ENCODE data around the gene DLG3.
A peak's percentile ranks its signal among the peaks of the same experiment; 100 is the strongest.

DLG3 gene

DNA sequence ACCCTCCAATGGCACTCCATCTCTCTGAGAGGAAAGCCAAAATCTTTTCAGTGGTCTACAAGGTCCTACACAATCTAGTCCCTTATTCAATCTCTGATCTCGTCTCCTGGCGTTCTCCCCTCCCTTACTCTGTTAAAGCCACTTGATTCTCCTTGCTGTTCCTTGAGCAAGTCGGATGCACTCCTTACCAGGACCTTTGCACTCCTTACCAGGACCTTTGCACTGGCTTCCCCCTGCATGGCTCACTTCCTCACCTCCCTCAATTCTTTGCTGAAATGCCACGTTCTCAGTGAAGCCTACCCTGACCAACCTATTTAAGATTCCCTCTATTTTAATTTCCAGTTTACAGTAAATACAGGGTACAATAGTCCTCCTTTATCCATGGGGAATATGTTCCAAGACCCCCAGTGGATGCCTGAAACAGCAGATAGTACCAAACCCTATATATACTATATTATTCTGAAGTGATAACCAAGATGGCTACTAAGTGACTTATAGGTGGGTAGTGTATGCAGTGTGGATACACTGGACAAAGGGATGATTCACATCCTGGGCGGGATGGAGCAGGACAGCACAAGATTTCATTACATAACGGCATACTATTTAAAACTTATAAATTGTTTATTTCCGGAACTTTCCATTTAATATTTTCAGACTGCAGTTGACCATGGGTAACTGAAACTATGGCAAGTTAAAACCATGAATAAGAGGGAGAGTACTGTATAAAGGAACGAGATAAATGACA, 6.5 kb upstream of the DLG3 start:
- DNase-seq: no peak

DNA sequence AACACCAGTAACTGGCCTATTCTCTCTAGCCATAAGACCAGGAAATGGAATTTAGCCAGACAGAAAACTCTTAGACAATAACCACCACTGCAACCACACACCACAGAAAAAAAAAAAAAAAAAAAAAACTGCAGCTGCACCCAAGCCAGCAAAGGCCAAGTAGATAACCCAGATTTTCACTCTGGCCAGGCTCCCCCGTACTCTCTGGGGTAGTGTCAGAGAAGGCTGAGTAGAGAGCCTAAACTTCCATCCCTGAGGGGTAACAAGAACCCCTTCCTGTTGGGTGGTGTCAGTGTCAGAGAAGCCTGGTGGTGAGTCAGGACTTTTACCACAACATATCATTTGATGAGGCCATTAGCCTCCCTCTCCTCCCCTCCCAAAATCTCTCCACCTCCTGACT, 5.6 kb upstream of the DLG3 start:
- no peak for DNase-seq

GRCh38 chrX:70442224-70442623, 2.4 kb upstream of the DLG3 start:
- DNase-seq: no peak

DNA sequence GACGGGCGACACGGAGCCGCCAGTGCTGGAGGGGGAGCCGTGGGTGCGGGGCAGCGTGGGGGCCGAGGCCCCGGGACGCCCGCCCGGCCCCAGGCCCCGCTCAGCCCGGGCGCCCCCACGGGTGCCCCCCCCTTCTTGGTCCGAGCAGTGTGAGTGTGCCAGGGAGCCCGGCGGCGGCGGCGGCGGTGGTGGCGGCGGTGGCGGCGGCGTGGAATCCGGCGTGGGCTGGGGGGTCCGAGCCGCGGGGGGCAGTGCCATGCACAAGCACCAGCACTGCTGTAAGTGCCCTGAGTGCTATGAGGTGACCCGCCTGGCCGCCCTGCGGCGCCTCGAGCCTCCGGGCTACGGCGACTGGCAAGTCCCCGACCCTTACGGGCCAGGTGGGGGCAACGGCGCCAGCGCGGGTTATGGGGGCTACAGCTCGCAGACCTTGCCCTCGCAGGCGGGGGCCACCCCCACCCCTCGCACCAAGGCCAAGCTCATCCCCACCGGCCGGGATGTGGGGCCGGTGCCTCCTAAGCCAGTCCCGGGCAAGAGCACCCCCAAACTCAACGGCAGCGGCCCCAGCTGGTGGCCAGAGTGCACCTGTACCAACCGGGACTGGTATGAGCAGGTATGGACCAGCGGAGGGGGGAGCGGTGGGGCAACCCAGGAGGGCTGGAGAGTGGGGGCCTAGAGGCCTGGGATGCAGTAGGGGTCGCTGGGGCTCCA, 466 bp downstream of the DLG3 start:
- DNase-seq: no peak

- no peak for DNase-seq
Observed at GRCh38 chrX:70445951-70446350, 1.3 kb downstream of the DLG3 start.

DNA sequence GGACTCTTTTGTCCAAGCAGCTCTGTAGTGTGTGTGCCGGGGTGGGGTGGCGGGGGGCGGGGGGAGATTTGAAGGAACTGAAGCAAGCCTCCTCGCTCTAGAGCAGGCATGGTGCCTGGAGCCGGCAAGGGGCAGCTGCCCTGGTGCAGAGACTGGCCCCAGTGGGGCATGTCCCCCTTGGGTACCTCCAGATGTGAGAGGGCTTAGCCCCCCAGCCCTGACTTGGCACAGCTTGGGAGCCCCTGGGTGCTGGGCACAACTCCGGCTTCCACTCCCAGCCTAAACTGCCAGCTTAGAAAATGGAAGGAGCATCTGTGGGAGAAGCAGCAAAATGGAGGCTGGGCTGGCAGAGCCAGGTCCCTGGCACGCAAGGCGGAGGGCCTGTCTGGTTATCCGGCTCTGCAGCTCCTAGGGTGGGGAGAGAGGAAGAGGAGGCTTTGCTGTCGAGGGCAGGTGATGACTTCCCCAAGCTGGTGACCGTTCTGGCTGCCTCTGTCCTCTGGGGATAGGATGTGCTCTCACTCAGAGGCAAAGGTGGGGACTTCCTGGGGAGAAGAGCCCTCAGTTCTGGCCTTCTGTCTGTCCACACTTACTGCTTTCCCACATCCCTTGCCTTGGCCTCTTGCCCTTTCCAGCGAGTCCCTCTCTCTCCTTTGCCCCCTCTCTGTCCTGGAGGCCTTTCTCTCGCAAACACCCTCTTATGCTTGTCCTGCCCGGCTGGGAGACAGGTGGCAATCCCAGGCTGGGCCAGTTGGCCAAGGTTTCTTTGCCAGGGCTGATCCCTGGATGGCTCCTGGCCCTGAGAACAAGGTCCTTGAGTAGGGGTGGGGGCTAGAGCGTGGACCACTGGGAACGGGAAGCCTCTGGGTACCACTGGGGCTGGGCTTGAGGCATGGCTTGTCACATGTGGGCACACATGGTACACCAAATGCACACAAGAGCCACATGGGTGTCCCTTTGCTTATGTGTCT, 2.0 kb downstream of the DLG3 start:
- DNase-seq: no peak

DNA sequence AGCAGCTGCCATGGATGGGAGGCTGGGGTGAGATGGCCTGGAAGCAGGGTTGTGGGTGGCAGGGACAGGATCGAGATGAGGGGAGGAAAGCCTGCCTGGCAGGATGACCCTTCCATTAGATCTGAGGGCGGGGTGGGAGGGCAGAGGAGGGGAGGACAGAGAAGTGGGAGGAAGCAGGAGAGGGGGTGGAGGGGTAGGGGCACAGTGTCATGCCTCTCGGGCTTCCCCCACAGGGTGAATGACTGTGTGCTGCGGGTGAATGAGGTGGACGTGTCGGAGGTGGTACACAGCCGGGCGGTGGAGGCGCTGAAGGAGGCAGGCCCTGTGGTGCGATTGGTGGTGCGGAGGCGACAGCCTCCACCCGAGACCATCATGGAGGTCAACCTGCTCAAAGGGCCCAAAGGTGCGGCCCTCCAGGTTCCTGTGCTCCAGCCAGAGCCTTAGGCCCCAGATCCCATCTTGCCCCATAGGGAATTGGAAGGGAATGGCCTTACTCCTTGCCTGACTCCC, 4.9 kb downstream of the DLG3 start:
- no peak for DNase-seq

GRCh38 chrX:70452143-70452733, 7.6 kb downstream of the DLG3 start:
- DNase-seq: peak; percentile 64

DNA sequence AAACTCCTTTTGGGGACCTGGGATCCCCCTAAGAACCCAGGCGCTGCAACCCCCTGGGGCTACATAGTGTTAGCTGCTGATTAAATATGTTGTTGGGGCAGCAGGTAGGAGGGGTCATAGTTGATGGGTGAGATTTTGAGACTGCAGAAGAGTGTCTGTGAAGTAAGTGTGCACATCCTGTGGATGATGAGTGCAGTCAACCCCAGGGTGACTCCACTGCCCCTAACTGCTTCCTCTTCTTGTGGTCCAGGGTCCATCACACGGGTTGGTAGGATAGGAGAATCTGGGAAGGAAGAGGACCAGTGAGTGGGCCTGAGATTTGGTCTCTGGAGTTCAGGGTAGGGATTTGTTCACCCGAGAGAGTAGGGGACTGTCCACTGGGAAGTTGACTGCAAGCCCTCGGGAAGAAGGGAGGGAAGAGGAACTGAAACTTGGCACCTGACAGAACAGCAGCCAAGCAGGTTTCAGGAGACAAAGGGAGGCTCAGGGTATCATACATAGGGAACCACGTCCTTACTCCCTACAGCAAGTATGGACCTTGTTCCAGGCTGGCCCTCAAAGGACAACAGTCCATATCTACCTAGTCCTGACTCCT, 8.5 kb downstream of the DLG3 start:
- DNase-seq: no peak

DNA sequence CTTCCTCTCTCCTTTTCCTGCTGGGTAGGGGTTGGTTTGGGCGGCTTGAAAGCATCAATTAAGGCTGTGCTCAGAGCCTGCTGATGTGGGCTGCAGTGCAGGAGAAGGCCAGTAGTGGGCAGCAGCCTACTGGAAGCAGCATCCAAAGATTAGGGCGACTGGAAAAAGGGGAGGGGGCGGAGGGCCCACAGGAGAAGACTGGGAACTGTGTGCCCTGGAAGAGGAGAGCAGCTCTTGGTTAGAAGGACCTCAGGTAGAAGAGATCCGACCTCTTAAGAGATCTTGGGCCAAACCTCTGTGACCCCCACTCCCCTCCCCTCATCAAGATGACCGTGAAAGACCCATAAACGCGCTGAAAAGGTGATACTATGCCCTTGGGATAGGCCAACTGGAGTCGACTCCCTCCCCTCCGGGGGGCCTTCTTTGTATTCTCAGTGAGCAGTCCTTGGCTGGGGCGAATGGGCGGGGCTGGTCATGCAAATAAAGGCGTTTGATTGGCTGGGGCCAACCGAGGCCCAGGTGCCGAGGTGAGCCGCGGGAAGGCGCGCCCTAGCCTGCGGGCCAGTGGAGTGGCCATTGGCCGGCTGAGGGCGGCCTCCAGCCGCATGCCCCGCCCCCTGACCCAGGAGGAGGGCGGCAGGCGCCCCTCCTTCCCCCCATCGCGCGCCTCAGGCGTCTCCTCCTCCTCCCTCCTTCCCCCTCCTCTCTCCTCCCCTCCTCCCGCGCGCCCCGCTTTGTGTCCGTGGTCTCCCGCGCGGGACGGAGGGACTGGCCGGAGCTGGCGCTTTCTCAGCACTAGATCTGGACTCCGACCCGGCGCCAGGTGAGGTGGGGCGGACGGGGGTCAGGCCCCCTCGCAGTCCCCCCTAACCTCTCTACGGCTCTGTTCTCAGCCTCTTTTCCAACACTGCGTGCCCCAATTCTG, 10.1 kb downstream of the DLG3 start:
- DNase-seq: peak; percentile 85

DNA sequence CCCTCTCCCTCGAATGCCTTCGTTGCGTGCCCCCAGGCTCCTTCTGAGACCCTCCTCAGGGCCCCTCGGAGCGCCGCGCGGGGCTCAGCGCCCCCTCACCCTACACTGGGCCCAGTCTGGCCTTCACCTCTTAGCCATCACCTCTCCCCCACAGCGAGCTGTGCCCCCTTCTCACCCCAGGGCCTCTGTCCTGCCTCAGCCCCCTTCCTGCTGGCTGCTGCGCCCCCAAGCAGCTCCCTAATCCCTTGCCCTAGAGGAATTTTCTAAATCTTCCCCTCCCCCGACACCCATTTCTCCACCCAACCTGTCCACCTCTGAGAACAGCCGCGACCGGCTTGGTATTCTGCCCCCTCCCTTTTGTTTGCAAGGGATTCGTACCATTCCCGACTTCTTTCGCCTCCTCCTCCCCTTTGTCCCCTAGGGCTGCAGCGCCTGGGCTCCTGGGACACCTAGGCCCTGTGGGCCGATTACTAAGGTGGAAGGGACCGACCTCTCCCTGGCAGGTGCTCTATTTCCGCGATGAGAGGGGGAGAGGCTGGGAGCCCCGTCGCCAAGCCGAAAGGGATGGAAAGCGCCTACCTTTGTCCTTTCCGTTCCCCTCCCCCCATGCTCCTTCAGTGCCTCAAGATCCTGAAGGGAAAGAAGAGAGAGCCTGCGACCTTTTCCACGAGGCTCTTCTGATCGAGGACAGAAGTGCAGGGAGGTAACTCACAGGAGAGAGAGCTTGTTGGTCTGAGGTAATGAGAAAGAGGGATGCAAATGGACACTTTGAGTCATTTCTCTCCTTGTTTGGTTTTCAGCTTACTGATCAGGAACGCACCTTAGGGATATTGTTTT, 10.9 kb downstream of the DLG3 start:
- no peak for DNase-seq

DNA sequence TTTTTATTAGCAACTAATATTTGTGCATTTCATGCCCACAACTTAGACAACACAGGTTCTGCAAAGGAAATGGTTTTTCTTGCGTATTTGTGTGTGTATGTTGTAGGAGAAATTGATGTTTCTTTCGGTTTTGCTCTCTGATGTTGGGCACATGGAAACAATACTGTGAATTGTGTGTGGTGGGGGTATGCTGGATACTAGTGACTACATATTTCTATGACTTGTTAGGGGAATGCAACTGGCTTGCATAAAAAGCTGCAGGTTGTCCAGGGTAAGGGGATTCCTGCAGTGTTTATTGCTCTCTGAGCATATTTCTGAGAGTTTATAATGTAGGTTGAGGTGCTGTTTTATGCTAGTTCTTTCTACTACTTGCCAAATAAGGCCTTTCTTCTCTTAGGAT, 11.6 kb downstream of the DLG3 start:
- DNase-seq: no peak

GRCh38 chrX:70461026-70461425, 16.4 kb downstream of the DLG3 start:
- no peak for DNase-seq

GRCh38 chrX:70464051-70464450, 19.4 kb downstream of the DLG3 start:
- no peak for DNase-seq

- DNase-seq: no peak
Observed at GRCh38 chrX:70466968-70467367, 22.3 kb downstream of the DLG3 start.

DNA sequence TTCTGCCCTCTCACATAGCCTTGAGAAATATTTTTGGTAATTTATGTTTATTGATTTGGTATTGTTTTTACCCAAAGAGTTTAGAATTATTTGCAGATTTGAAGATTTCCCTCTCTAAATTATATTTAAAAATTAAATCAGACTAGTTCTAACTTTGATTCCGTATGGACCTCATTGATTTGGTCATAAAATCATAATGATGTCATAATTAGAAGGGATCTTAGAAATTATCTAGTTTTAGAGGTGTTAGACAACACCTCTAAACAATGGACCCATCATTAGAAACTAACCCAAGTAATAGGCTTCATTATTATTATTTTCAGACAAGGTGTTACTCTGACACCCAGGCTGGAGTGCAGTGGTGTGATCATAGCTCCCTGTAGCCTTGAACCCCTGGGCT, 24.1 kb downstream of the DLG3 start:
- DNase-seq: no peak

GRCh38 chrX:70470850-70471289, 26.2 kb downstream of the DLG3 start:
- peak; percentile 17 for DNase-seq

- no peak for DNase-seq
Observed at GRCh38 chrX:70476166-70476933, 31.7 kb downstream of the DLG3 start.

Data from CD4-positive, alpha-beta T cell treated with Interleukin-21 for 1 hour (primary cell).